HL-60/S4 treated with phorbol 12-myristate 13-acetate at 8.2 ng/mL for 4 days and 3 days (cell line): Measurements from ENCODE around the gene AGAP3.

Source experiments
- in situ Hi-C: fragments of 300-500 bp; cut with MboI; formaldehyde crosslinking; loops from 2 replicates; pipeline ENCODE4 v1.15.0; 2022; ENCODE audit warnings: low sequenced_read_pairs

Gene AGAP3

DNA sequence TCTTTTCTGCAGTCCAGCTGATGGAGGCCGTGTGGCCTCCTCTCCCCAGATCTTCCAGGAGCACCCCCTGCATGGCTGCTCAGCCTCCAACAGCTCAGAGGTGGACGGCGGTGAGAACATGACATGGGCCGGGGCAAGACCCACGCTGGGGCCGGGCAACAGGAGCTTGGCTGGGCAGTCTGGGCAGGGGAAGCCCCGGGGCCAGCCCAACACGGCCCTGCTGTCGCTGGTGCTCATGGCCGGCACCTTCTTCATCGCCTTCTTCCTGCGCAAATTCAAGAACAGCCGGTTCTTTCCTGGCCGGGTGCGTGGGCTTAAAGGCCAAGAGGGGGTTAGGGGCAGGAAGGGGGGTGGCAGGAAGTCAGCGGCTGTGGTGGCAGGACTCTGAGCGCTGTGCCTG is 12.3 kb upstream of the AGAP3 start:
- in situ Hi-C loops: no loop called here

DNA sequence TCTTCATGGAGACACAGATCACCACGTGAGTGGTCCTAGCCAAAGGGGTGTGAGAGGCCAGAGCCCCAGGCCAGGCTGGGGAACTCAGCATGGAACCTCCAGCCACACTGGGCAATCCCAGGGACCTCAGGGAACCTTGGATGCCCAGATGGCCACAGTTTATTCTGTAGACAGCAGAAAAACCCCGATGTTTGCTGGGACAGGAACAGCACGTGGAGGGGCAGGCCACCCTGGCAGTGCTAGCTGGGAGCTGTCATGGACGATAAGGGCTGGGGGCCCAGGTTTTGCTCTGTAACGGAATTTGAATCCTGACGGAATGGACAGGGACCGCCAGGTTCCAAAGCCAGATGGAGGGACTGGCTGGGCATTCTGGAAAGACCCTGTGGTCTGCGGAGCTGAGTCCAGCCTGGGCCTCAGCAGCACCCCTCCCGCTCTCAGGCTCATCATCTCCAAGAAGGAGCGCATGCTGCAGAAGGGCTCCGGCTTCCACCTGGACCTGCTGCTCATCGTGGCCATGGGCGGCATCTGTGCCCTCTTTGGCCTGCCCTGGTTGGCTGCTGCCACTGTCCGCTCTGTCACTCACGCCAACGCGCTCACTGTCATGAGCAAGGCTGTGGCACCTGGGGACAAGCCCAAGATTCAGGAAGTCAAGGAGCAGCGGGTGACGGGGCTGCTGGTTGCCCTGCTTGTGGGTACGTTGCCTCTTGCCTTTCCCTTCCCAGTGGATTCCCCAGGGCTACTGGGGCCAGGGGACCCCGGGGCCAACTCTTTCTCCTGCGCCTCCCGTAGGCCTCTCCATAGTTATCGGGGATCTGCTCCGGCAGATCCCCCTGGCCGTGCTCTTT is 11.2 kb upstream of the AGAP3 start:
- in situ Hi-C loops: no loop called here

DNA sequence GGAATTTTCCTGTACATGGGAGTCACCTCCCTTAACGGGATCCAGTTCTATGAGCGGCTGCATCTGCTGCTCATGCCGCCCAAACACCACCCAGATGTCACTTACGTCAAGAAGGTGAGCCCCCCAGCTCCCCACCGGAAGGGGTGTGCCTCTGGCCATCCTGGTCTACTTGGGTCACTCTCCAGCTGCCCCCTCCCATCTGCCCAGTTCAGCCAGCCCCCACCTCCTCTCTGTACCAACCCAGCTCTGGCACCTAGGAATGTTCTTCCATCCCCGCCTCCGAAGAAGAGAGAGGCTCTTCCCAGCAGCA is 10.7 kb upstream of the AGAP3 start:
- in situ Hi-C loops: no loop called here

DNA sequence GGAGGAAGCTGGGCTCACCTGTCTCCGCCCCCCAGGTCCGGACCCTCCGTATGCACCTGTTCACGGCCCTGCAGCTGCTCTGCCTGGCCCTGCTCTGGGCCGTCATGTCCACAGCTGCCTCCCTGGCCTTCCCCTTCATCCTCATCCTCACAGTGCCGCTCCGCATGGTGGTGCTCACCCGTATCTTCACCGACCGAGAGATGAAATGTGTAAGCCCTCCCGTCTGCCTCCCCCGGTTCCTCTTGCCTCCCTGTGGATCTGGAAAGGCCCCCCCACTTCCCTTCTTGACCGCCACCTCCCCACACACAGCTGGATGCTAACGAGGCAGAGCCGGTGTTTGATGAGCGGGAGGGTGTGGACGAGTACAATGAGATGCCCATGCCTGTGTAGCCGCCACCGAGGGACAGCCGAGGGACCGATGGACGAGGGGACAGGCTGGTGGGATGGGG is 10.3 kb upstream of the AGAP3 start:
- in situ Hi-C loops: no loop called here

DNA sequence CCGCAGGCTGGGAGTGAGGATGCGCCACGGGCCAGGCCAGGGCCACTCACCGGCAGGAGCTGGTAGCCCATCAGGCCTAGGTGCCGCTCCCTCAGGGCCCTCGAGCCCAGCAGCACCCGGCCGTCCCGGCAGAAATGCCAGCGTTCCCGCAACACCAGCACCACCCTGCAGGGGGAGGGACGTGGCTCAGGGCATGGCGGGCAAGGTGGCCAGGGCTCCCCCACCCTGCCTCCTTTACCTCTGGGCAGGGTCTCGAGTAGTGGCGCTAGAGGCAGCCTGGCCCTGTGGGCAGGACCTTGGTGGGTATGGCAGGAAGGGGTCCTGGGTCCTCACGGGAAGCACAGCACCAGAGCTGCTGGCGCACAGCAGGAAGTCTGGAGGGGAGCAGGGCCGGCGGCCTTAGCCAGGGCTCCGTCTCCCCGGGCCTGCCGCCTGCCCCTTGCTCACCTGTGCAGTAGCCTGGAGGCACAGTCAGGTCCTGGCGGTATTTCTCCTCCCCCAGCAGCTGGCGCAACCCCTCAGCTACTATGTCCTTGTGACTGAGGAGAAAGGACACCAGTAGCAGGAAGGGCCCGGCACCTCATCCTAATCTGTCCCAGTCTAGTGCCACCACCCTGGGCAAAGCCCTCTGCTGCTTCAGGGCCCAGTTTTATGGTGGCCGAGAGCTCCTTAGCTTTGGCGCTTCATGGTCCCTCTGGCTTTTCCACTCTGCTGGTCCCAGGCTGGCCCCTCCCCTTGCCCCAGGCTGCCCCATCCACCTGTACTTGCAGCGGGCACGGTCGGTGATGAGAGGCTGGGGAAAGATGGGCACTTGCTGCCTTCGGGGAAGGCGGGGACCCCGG is 9.2 kb upstream of the AGAP3 start:
- in situ Hi-C loops: no loop called here

DNA sequence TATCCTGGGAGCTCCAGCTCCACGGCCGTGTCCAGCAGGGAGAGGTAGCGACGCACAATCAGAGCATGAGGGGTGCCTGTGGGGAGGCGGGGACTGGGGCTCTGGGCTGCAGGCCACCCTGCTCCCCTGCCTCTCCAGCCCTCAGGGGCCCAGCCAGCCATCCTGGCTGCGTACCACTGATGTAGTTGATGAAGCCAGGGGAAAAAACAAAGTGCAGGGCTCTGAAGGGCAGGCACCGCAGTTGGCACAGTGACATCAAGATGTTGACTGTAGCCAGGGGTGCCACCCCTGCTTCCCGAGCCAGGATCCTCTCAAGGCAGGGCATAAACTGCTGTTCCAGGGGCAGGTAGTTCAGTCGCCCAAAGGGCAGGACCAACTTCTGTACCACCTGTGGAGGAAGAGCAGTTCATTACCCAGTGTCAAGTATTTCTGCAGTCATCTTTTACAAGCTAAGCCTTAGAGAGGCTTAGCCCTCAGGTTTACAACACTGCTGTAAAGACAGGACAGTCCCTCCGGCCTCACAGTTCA is 8.5 kb upstream of the AGAP3 start:
- in situ Hi-C loops: no loop called here

DNA sequence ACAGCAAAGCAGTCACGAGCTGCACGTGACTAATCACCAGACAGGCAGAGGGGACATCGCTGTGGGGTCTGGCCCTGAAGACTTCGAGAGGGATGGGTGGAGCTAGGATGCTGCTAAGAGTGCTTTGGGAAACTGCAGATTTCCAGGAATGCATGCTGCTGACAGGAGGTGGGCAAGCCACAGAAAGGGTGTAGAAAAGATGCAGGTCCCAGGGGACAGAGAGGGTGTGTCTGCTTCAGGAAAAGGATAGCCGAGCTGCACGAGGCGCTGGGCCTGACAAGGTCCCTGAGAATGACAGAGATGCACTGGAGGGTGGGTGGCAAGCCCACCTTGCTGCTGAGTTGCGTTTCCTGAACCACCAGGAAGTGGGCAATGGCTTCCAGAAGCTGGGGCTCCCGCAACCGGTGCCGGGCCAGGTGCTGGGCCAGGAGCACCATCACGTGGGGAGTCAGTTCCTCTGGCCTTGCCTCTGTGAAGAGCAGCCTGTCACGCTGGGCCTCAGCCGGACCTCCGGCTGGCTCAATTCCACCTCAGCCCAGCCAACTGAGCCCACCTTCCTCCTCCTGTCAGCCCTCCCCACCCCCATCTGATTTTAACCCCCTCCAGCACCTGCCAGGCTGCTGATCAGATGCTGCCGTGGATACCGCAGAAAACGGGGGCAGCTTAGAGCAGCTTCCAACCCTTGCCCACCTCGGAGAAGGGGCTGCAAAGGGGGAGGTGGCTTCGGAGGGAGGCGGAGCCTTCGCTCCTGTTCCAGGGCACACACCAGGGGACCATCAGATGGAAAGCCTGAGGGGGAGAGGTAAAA is 7.8 kb upstream of the AGAP3 start:
- in situ Hi-C loops: no loop called here

DNA sequence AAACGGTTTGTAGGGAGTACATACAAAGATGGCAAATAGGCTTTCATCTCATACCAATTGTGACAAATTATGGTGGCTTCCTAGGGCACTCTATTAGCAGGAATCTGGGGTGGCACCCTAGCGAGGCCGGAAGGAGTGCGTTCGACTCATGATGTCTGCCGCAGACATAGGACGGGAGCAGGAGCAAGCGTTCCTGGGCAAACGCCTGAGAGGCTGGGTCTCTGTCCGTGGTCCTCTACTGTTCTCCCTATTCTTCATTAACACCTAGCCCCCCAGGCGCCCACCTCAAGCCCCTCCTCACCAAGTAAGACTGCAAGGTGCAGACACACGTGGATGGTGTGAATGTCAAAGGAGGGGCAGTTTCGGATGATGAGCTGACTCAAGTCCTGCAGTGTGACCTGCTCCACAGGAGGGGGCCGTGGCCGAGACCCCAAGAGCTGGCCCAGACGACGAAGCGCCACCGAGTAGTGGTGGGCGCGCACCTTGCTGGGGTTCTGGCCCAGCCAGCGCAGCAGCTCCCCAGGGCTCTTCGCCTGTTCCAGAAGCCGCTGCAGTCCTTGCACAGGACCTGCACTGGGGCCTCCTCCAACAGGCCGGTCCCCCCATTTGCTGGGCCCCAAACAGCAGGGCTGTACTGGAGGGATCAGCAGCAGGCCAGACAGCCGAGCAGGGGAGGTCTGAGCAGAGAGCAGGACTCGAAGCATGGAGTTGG is 6.9 kb upstream of the AGAP3 start:
- in situ Hi-C loops: no loop called here

DNA sequence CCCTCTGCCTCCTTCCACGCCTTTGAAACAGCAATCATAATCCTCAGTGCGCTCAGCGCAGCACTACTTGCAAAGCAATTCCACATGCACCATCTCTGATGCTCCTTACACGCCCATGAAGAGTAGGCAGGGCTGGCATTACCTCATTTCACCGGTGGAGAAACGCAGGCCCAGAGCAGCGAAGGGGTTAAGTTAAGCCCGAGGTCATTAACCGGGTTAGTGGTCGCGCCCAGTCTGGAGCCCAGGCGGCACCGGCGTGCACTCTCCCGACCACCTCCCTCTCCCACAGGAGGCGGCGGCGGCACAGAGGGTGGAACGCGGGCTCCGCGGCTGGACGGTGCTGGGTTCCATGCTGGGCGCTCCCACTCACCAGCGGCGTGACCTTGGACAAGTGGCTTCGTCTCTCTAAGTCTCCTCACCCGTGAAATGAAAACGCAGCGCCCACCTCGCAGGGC is 6.2 kb upstream of the AGAP3 start:
- in situ Hi-C loops: no loop called here

DNA sequence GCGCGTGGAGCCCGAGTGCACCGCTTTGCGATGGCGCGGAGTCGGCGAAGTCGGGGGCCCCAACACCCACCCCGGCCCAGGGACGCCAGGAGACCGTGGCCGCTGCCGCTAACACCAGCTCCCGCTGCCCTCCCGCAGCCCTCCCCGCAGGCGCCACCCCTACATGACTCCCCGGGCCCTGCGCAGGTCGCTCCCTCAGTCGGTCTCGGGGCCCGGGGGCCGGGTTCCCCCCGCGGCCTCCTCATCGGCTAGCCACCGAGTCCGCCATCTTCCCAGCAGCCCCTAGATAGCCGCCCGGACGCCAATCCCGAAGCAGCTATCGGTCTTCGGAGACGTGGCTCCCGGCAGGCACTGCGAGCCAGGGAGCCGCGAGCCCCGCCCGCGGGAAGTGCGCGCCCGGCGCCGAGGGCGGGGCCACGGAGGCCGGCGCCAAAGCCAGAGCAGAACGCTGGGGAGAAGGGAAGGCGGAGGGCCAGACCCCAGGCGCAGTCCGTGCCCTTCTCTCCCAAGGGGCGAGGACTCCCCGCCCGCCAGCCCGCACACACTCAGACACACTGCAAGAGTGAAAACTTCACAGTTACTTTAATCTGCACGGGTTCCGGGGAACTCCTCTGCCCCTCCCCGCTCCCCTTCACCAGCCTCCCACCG is 5.6 kb upstream of the AGAP3 start, which contains the start of gene FASTK:
Gene FASTK (minus strand): TSS at position 288 of the 648 bp plus-strand sequence. CDS start 43 bp downstream, at position 245.
- in situ Hi-C loops: no loop called here

DNA sequence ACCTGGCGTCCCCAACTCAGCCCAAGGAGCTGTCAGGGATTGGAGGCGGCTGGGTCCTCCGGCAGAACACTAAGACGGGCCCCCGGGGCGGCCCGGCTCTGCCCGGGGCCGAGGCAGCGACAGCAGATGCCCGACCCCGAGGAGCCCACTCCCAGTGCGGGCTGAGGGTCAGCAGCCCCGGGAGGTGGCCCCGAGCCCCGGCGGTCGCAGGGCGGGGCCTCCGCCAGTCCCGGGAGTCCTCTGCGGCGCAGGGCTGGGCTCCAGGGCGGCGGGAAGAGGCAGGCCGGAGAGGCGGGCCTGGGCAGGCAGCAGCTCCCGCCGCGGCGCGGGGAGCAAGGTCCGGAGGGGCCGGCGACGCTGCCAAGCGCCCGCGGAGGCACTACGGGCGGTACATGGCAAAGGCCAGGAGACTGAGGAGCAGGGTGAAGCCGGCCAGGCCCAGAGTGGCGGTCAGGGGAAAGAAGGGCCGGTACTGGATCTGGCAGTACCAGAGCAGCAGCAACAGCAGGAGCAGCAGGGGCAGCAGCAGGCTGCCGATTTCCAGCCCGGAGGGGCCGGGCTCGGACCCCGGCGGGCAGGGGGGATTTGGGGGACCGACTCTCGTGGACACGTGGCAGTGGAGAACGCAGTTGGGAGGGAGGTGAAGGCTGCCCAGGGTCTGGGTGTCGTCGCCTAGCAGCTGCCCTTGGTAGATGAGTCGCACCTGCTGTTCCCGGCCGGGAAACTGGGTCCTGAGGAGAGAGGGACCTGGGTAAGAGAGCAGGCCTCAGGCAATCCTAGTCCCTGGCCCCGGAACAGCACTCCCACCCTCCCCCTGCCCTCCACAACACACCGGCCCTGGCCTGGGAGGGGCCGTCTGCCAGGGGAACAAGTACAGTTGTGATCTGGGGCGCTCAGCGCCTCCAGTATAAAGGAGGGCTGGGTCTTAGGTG is 4.8 kb upstream of the AGAP3 start:
- in situ Hi-C loops: no loop called here

DNA sequence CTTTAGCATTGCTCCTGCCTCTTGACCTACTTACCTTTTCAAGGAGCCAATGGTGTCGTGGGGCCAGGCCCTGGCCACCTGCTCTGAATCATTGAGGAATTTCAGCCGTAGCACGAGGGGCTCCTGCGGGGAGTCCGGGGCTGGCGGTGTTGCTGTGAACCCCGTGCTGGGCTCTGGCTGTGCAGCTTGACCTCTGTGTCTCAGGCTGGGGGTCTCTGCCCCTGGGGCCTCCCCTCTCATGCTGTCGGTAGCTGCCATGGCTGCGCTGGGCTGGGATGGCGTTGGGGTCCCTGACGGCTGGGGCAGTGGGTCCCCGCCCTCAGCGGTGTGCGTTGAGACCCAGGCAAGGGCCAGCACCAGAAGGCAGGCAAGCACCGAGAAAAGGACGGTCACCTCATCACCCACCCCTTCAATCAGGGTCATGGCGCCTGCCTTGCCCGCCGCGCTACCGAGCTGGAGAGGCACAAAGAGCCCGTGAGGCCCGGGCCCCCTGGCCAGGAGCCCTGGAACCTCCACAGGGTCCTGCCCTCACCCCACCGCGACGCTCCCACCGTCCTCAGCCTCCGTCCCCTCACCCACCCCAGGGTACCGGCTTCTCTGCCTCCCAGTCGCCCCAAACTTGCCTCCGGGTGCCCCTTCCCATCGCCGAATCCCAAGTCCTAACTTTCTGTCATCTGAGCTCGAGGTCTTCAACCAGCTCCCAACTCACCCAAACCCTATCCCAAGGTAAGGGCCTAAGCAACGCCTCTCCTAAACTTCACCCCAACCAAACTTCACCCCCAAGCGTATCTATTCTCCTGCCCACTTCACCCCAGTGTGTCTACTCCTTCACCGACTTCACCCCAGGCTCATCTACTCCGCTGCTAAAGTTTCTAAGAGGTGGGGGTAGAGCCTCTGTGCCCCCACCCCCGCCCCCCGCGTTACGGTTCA is 3.9 kb upstream of the AGAP3 start:
- in situ Hi-C loops: no loop called here

DNA sequence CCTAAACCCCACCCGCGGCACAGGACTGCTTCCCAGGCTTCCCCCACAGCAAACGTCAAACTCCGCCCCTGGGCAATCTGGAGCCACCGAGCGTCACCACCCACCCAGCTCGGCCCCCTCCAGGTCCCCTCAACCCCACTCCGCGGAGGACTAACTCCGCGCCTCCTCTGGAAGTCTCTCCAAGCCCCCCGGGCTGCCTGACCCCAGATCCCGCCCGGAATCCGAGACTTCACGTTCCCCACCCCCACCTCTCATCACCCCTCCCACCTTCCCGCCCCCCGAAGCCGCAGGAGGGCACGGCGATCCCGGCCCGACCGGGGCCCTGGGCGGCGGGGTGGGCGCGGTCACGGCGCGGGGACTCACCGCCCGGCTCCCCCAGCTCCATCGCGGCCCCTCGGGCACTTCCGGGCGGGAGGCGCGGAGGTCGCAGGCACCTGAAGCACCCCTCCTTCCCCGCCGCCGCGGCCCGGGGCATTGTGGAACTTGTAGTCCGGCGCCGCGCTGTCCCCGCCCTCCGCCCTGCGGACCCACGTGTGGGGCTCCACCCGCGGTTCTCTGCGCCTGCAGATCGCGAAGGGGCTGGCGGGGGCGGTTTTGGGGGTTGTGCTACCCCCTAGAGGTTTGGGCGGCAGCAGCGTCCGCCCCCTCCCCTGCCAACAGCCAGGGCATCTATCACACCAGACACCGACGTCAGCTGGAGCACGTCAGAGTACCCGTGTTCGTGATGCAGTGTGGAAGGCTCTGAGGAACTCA is 3.0 kb upstream of the AGAP3 start, which contains the start of gene TMUB1:
Gene TMUB1 (minus strand): TSS at position 423 of the 753 bp plus-strand sequence. CDS start 930 bp downstream, outside the sequence.
- in situ Hi-C loops: no loop called here

DNA sequence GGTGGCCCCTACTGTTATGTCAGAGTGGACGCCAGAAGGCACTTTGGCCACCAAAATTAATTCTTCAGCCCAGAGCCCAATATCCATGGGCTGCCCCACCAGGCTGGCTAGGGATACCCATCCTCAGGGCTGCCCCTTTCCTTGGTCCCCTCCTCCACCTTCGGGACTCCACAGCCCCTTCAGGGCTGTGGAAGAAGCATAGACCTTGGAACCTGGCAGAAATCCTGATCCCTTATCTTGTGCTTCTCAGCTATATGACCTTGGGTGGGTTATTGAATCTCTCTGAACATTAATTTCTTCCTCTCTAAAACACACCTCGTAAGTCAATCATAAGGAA is 2.5 kb upstream of the AGAP3 start:
- in situ Hi-C loops: no loop called here

DNA sequence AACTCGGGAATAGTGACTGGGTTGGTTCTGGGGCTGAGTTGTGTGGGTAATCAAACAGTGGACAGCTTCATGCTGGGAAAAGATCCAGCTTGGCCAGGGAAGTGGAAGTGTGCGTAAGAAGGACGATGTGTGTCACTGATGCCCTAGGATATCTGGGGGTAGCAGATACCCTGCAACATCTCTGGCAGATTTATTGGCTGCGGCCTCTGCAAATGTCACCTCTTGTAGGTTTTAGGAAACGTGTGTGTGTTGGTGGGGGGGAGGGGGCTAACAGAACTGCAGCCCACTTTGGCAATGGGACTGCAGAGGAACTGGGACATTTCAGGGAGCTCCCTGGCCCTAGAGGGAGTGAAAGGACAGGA is 965 bp upstream of the AGAP3 start:
- in situ Hi-C loops: no loop called here

DNA sequence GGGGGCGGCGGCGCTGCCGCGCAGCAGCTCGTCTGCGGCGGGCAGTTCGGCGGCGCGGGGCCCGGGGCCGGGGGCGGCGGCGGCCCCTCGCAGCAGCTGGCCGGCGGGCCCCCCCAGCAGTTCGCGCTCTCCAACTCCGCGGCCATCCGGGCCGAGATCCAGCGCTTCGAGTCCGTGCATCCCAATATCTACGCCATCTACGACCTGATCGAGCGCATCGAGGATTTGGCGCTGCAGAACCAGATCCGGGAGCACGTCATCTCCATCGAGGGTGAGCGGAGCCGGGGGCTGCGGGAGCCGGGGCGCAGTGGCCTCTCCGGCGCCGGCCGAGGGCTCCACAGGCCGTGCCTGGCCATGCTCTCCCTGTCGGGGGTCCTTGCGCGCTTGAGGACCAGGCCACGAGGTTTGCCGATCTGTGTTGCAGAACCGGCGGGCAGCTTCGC is 548 bp downstream of the AGAP3 start:
- in situ Hi-C loops: no loop called here
